GM23338 (cell line): ENCODE measurements around the gene TXNDC12.

ENCODE experiments used
- CREB1 ChIP-seq: fragments of 250-450 bp; sonication (Bioruptor Pico); IDR thresholded peaks from 2 replicates; pipeline ENCODE4 v1.5.0; 2020; ENCODE audit warnings: low read depth, mild to moderate bottlenecking, moderate library complexity
- CTCF ChIP-seq, 2 experiments: fragments of 200-600 bp in 1 of 2; sonication (generic) in 1 of 2; conservative IDR thresholded peaks; 2 replicates each; pipeline versions ENCODE4 v1.5.1 to v1.6.1; 2016 to 2017; ENCODE audit warnings: antibody characterized with exemption in 2 of 2, low read depth in 2 of 2, mild to moderate bottlenecking in 2 of 2, moderate library complexity in 1 of 2
- EZH2 ChIP-seq: fragments of 200-600 bp; sonication (generic); IDR thresholded peaks from one replicate; pipeline ENCODE4 v1.8.0; 2017; ENCODE audit warnings: antibody characterized with exemption, mild to moderate bottlenecking, low read depth; ENCODE audit not compliant: unreplicated experiment
- EZH2phosphoT487 ChIP-seq: fragments of 200-600 bp; sonication (generic); IDR thresholded peaks from one replicate; pipeline ENCODE4 v1.8.1; 2018; ENCODE audit warnings: antibody characterized with exemption; ENCODE audit not compliant: unreplicated experiment
- JUNB ChIP-seq: IDR thresholded peaks from one replicate; pipeline ENCODE4 v1.6.1; 2016; ENCODE audit warnings: antibody characterized with exemption; ENCODE audit not compliant: unreplicated experiment
- NANOG ChIP-seq: IDR thresholded peaks from 2 replicates; pipeline ENCODE4 v1.6.1; 2016; ENCODE audit warnings: antibody characterized with exemption, borderline replicate concordance
- POLR2AphosphoS5 ChIP-seq: IDR thresholded peaks from 2 replicates; pipeline ENCODE4 v1.6.1; 2016; ENCODE audit warnings: antibody characterized with exemption, low read depth
- ZNF114 ChIP-seq: fragments of 250-450 bp; sonication (Bioruptor Pico); IDR thresholded peaks from 2 replicates; pipeline ENCODE4 v1.5.0; 2020; ENCODE audit warnings: mild to moderate bottlenecking, moderate library complexity
- ZNF331 ChIP-seq: fragments of 250-450 bp; sonication (Bioruptor Pico); IDR thresholded peaks from 2 replicates; pipeline ENCODE4 v1.5.0; 2020; ENCODE audit warnings: low read depth, mild to moderate bottlenecking, moderate library complexity
- TF ChIP-seq, protein P1 (sequence below): IDR thresholded peaks from one replicate; pipeline ENCODE4 v1.6.1; 2018; ENCODE audit warnings: antibody characterized with exemption; ENCODE audit not compliant: unreplicated experiment
- TF ChIP-seq, protein P2 (sequence below): fragments of 250-450 bp; sonication (Bioruptor Pico); IDR thresholded peaks from 2 replicates; pipeline ENCODE4 v1.5.0; 2020; ENCODE audit warnings: mild to moderate bottlenecking, moderate library complexity

DNA sequence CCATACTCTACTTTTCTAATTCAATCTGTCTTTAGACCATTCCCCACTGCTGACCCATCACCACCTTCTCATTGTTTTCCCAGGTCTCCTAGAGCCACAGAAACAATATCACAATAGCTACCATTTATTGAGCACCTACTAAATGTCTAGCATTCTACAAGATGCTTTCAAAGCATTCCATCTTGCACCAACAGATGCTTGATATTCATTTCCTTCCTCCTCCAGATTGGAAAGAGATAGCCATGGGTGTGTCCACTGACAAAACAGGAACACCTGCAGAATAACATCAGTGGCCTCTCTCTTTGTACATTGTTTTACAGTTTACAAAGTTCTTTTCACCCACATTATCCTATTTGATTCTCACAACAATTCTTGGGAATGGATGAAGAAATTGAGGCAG is 66.7 kb downstream of the TXNDC12 start:
- TF ChIP-seq CTCF (conservative IDR thresholded peaks at IDR 0.05; ENCODE audit: low read depth in 2 of 2) (no peak), EZH2phosphoT487 (no peak), ZNF114 (CRISPR knock-in tag) (no peak), JUNB (no peak), EZH2 (no peak), POLR2AphosphoS5 (no peak), CREB1 (CRISPR knock-in tag) (no peak), ZNF331 (CRISPR knock-in tag) (no peak), NANOG (no peak)
- TF ChIP-seq, protein P1, sequence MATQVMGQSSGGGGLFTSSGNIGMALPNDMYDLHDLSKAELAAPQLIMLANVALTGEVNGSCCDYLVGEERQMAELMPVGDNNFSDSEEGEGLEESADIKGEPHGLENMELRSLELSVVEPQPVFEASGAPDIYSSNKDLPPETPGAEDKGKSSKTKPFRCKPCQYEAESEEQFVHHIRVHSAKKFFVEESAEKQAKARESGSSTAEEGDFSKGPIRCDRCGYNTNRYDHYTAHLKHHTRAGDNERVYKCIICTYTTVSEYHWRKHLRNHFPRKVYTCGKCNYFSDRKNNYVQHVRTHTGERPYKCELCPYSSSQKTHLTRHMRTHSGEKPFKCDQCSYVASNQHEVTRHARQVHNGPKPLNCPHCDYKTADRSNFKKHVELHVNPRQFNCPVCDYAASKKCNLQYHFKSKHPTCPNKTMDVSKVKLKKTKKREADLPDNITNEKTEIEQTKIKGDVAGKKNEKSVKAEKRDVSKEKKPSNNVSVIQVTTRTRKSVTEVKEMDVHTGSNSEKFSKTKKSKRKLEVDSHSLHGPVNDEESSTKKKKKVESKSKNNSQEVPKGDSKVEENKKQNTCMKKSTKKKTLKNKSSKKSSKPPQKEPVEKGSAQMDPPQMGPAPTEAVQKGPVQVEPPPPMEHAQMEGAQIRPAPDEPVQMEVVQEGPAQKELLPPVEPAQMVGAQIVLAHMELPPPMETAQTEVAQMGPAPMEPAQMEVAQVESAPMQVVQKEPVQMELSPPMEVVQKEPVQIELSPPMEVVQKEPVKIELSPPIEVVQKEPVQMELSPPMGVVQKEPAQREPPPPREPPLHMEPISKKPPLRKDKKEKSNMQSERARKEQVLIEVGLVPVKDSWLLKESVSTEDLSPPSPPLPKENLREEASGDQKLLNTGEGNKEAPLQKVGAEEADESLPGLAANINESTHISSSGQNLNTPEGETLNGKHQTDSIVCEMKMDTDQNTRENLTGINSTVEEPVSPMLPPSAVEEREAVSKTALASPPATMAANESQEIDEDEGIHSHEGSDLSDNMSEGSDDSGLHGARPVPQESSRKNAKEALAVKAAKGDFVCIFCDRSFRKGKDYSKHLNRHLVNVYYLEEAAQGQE, result no peak
- TF ChIP-seq, protein P2, sequence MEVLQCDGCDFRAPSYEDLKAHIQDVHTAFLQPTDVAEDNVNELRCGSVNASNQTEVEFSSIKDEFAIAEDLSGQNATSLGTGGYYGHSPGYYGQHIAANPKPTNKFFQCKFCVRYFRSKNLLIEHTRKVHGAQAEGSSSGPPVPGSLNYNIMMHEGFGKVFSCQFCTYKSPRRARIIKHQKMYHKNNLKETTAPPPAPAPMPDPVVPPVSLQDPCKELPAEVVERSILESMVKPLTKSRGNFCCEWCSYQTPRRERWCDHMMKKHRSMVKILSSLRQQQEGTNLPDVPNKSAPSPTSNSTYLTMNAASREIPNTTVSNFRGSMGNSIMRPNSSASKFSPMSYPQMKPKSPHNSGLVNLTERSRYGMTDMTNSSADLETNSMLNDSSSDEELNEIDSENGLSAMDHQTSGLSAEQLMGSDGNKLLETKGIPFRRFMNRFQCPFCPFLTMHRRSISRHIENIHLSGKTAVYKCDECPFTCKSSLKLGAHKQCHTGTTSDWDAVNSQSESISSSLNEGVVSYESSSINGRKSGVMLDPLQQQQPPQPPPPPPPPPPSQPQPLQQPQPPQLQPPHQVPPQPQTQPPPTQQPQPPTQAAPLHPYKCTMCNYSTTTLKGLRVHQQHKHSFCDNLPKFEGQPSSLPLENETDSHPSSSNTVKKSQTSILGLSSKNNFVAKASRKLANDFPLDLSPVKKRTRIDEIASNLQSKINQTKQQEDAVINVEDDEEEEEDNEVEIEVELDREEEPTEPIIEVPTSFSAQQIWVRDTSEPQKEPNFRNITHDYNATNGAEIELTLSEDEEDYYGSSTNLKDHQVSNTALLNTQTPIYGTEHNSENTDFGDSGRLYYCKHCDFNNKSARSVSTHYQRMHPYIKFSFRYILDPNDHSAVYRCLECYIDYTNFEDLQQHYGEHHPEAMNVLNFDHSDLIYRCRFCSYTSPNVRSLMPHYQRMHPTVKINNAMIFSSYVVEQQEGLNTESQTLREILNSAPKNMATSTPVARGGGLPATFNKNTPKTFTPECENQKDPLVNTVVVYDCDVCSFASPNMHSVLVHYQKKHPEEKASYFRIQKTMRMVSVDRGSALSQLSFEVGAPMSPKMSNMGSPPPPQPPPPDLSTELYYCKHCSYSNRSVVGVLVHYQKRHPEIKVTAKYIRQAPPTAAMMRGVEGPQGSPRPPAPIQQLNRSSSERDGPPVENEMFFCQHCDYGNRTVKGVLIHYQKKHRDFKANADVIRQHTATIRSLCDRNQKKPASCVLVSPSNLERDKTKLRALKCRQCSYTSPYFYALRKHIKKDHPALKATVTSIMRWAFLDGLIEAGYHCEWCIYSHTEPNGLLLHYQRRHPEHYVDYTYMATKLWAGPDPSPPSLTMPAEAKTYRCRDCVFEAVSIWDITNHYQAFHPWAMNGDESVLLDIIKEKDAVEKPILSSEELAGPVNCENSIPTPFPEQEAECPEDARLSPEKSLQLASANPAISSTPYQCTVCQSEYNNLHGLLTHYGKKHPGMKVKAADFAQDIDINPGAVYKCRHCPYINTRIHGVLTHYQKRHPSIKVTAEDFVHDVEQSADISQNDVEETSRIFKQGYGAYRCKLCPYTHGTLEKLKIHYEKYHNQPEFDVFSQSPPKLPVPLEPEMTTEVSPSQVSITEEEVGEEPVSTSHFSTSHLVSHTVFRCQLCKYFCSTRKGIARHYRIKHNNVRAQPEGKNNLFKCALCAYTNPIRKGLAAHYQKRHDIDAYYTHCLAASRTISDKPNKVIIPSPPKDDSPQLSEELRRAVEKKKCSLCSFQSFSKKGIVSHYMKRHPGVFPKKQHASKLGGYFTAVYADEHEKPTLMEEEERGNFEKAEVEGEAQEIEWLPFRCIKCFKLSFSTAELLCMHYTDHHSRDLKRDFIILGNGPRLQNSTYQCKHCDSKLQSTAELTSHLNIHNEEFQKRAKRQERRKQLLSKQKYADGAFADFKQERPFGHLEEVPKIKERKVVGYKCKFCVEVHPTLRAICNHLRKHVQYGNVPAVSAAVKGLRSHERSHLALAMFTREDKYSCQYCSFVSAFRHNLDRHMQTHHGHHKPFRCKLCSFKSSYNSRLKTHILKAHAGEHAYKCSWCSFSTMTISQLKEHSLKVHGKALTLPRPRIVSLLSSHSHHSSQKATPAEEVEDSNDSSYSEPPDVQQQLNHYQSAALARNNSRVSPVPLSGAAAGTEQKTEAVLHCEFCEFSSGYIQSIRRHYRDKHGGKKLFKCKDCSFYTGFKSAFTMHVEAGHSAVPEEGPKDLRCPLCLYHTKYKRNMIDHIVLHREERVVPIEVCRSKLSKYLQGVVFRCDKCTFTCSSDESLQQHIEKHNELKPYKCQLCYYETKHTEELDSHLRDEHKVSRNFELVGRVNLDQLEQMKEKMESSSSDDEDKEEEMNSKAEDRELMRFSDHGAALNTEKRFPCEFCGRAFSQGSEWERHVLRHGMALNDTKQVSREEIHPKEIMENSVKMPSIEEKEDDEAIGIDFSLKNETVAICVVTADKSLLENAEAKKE (CRISPR knock-in tag), result no peak
